GM23338 (cell line): Measurements from ENCODE around the gene PGS1. TPM values are rescaled to one million over a fixed set of nuclear protein-coding genes. Genes with fewer than 3 reads are reported as not detected.
A peak's percentile ranks its signal among the peaks of the same experiment; 100 is the strongest.

ENCODE experiments used
- ATAC-seq: fragments of 200-7000 bp; cut with Tn5 transposase; 3 replicates; pipeline ENCODE4 v1.9.1; 2020
- DNase-seq: peaks from one replicate; pipeline ENCODE4 v3.0.0-alpha.2; 2015; ENCODE audit warnings: low spot score
- H2AFZ ChIP-seq: fragments of 200-600 bp; sonication (generic); 2 replicates; pipeline ENCODE4 v1.8.0; 2016; ENCODE audit warnings: antibody characterized with exemption, mild to moderate bottlenecking, moderate library complexity
- H3F3A ChIP-seq: fragments of 200-600 bp; sonication (generic); replicated peaks from 2 replicates; pipeline ENCODE4 v1.8.0; 2017; ENCODE audit warnings: antibody characterized with exemption, mixed run types, low read depth
- H3K27ac ChIP-seq: fragments of 200-600 bp; sonication (generic); 2 replicates; pipeline ENCODE4 v1.6.1; 2016; ENCODE audit warnings: low read depth
- H3K27me3 ChIP-seq: fragments of 200-600 bp; sonication (generic); 2 replicates; pipeline ENCODE4 v1.8.0; 2016; ENCODE audit warnings: mild to moderate bottlenecking, mixed run types, moderate library complexity; ENCODE audit not compliant: insufficient read depth
- H3K36me3 ChIP-seq: fragments of 200-600 bp; sonication (generic); 2 replicates; pipeline ENCODE4 v1.8.0; 2016; ENCODE audit warnings: mild to moderate bottlenecking; ENCODE audit not compliant: insufficient read depth
- H3K4me1 ChIP-seq: fragments of 200-600 bp; sonication (generic); 2 replicates; pipeline ENCODE4 v1.8.0; 2016; ENCODE audit warnings: mild to moderate bottlenecking, moderate library complexity; ENCODE audit not compliant: insufficient read depth
- H3K4me2 ChIP-seq: fragments of 200-600 bp; sonication (generic); 2 replicates; pipeline ENCODE4 v1.7.1; 2017; ENCODE audit warnings: mixed run types
- H3K4me3 ChIP-seq: fragments of 200-600 bp; sonication (generic); 2 replicates; pipeline ENCODE4 v1.6.1; 2016; ENCODE audit warnings: mixed run types
- H3K79me2 ChIP-seq: fragments of 200-600 bp; sonication (generic); replicated peaks from 2 replicates; pipeline ENCODE4 v1.8.0; 2017; ENCODE audit warnings: mild to moderate bottlenecking; ENCODE audit not compliant: insufficient read depth
- H3K9me2 ChIP-seq: fragments of 200-600 bp; sonication (generic); 2 replicates; pipeline ENCODE4 v1.8.0; 2017; ENCODE audit not compliant: insufficient read depth
- H4K20me1 ChIP-seq: fragments of 200-600 bp; sonication (generic); replicated peaks from 2 replicates; pipeline ENCODE4 v1.8.0; 2017; ENCODE audit warnings: mild to moderate bottlenecking; ENCODE audit not compliant: insufficient read depth
- H3K27ac Mint-ChIP-seq: 2 replicates; pipeline ENCODE4 v1.8.0; 2020; ENCODE audit warnings: inconsistent platforms, mild to moderate bottlenecking, moderate library complexity, mixed read lengths
- H3K27me3 Mint-ChIP-seq: 3 replicates; pipeline ENCODE4 v1.8.0; 2022; ENCODE audit warnings: low read depth, mild to moderate bottlenecking, moderate library complexity, mixed read lengths, inconsistent platforms; ENCODE audit not compliant: insufficient read depth, poor library complexity
- H3K36me3 Mint-ChIP-seq: 3 replicates; pipeline ENCODE4 v1.8.0; 2021; ENCODE audit warnings: low read depth, mild to moderate bottlenecking, inconsistent platforms, moderate library complexity, mixed read lengths
- H3K4me1 Mint-ChIP-seq: 3 replicates; pipeline ENCODE4 v1.8.0; 2020; ENCODE audit warnings: mild to moderate bottlenecking, inconsistent platforms, mixed read lengths
- H3K4me3 Mint-ChIP-seq: 3 replicates; pipeline ENCODE4 v1.8.0; 2021; ENCODE audit warnings: moderate library complexity, mild to moderate bottlenecking, inconsistent platforms, mixed read lengths
- H3K9me3 Mint-ChIP-seq: 3 replicates; pipeline ENCODE4 v1.8.0; 2020; ENCODE audit warnings: moderate library complexity, mild to moderate bottlenecking, inconsistent platforms, mixed read lengths
- CREB1 ChIP-seq: fragments of 250-450 bp; sonication (Bioruptor Pico); IDR thresholded peaks from 2 replicates; pipeline ENCODE4 v1.5.0; 2020; ENCODE audit warnings: low read depth, mild to moderate bottlenecking, moderate library complexity
- CTCF ChIP-seq, 2 experiments: fragments of 200-600 bp in 1 of 2; sonication (generic) in 1 of 2; conservative IDR thresholded peaks; 2 replicates each; pipeline versions ENCODE4 v1.5.1 to v1.6.1; 2016 to 2017; ENCODE audit warnings: antibody characterized with exemption in 2 of 2, low read depth in 2 of 2, mild to moderate bottlenecking in 2 of 2, moderate library complexity in 1 of 2
- EZH2phosphoT487 ChIP-seq: fragments of 200-600 bp; sonication (generic); IDR thresholded peaks from one replicate; pipeline ENCODE4 v1.8.1; 2018; ENCODE audit warnings: antibody characterized with exemption; ENCODE audit not compliant: unreplicated experiment
- NANOG ChIP-seq: IDR thresholded peaks from 2 replicates; pipeline ENCODE4 v1.6.1; 2016; ENCODE audit warnings: antibody characterized with exemption, borderline replicate concordance
- POLR2AphosphoS5 ChIP-seq: IDR thresholded peaks from 2 replicates; pipeline ENCODE4 v1.6.1; 2016; ENCODE audit warnings: antibody characterized with exemption, low read depth
- REST ChIP-seq: IDR thresholded peaks from one replicate; pipeline ENCODE4 v1.6.1; 2018; ENCODE audit warnings: antibody characterized with exemption; ENCODE audit not compliant: unreplicated experiment
- STAT1 ChIP-seq: IDR thresholded peaks from one replicate; pipeline ENCODE4 v1.6.1; 2016; ENCODE audit warnings: antibody characterized with exemption; ENCODE audit not compliant: unreplicated experiment
- ZNF331 ChIP-seq: fragments of 250-450 bp; sonication (Bioruptor Pico); IDR thresholded peaks from 2 replicates; pipeline ENCODE4 v1.5.0; 2020; ENCODE audit warnings: low read depth, mild to moderate bottlenecking, moderate library complexity
- ZNF462 ChIP-seq: fragments of 250-450 bp; sonication (Bioruptor Pico); IDR thresholded peaks from 2 replicates; pipeline ENCODE4 v1.5.0; 2020; ENCODE audit warnings: mild to moderate bottlenecking, moderate library complexity
- polyA plus RNA-seq: library from polyadenylated mRNA; unstranded; fragments of >200 nt; fragmentation: Nextera tagmentation; extraction: Ambion mirVana; gene quantifications from 2 replicates; pipeline ENCODE4 v1.2.1, GENCODE V29; 2016
- total RNA-seq: library from RNA; depleted of rRNA; stranded (reverse); fragments of >200 nt; shearing (Covaris generic); gene quantifications from 2 replicates; pipeline ENCODE4 v1.2.3, GENCODE V29; 2014

PGS1 gene
- total and polyA plus RNA-seq, 2 experiments from 2014 or later = 43.9 to 67.1 TPM

GRCh38 chr17:78368854-78369495 lies 9.5 kb upstream of the PGS1 start:
- H4K20me1 ChIP-seq = no peaks in the 10 kb centered on the region
- H3K27ac Mint-ChIP-seq = peak overlapping the region; percentile 95
- DNase-seq (peak; percentile 73), ATAC-seq (no peak)
- peak overlapping the region; percentile 95 for H3K27ac ChIP-seq
- H3K4me3 Mint-ChIP-seq = no peak overlapping the region
- no peak overlapping the region for H2AFZ ChIP-seq
- peak overlapping the region; percentile 57 for H3K4me2 ChIP-seq
- no peaks in the 10 kb centered on the region for H3K27me3 ChIP-seq
- no peaks in the 10 kb centered on the region for H3K36me3 Mint-ChIP-seq
- no peak overlapping the region for H3K4me3 ChIP-seq
- H3K9me2 ChIP-seq = no peaks in the 10 kb centered on the region
- no peaks in the 10 kb centered on the region for H3K36me3 ChIP-seq
- no peak for TF ChIP-seq ZNF462 (CRISPR knock-in tag)
- TF ChIP-seq ZNF331 (CRISPR knock-in tag) = no peak
- no peaks in the 10 kb centered on the region for H3K9me3 Mint-ChIP-seq
- peaks cover 38% of the 10 kb centered on the region for H3K27me3 Mint-ChIP-seq
- peaks cover 75% of the 10 kb centered on the region for H3K4me1 Mint-ChIP-seq
- H3K4me1 ChIP-seq = peaks cover 66% of the 10 kb centered on the region
- peaks cover 39% of the 10 kb centered on the region for H3F3A ChIP-seq
- H3K79me2 ChIP-seq = no peaks in the 10 kb centered on the region

GRCh38 chr17:78369791-78370381 lies 8.6 kb upstream of the PGS1 start:
- DNase-seq = peak; percentile 69
- Histone ChIP-seq H3F3A (peaks cover 40% of the 10 kb centered on the region), H3K4me2 (peak overlapping the region; percentile 57), H3K27me3 (no peaks in the 10 kb centered on the region), H3K4me1 (peaks cover 66% of the 10 kb centered on the region), H3K9me2 (no peaks in the 10 kb centered on the region), H4K20me1 (no peaks in the 10 kb centered on the region), H3K36me3 (no peaks in the 10 kb centered on the region), H3K79me2 (no peaks in the 10 kb centered on the region), H3K4me3 (peak overlapping the region; percentile 21; the same call in 1 of the 2 replicates), H2AFZ (peak overlapping the region; percentile 8; the same call in 1 of the 2 replicates), H3K27ac (peak overlapping the region; percentile 95)
- Mint-ChIP-seq H3K27ac (peak overlapping the region; percentile 95), H3K36me3 (no peaks in the 10 kb centered on the region), H3K4me3 (no peak overlapping the region; the same call in 2 of the 3 replicates), H3K9me3 (no peaks in the 10 kb centered on the region), H3K27me3 (peaks cover 36% of the 10 kb centered on the region), H3K4me1 (peaks cover 76% of the 10 kb centered on the region)
- peak; percentile 1; the same call in 1 of the 3 replicates for ATAC-seq
- no peak for TF ChIP-seq ZNF331 (CRISPR knock-in tag)
- TF ChIP-seq CTCF (conservative IDR thresholded peaks at IDR 0.05; ENCODE audit: low read depth in 2 of 2) = no peak
- no peak for TF ChIP-seq NANOG
- no peak for TF ChIP-seq REST
- no peak for TF ChIP-seq EZH2phosphoT487
- TF ChIP-seq CREB1 (CRISPR knock-in tag) = no peak
- no peak for TF ChIP-seq STAT1
- TF ChIP-seq POLR2AphosphoS5 = no peak
